Hematopoietic multipotent progenitor cell treated with erythropoietin and hydrocortisone succinate and interleukin-3 and kit ligand, for 17 days (in vitro differentiated cells): ENCODE results near the gene LRRC8E.

Experiments
- DNase-seq: peaks from one replicate; pipeline ENCODE4 v3.0.0-alpha.2; 2015; ENCODE audit warnings: low spot score

LRRC8E gene

GRCh38 chr19:7932276-7932929 is 44.1 kb downstream of the LRRC8E start:
- DNase-seq = no peak

- no peak for DNase-seq
These were observed 44.6 kb downstream of the LRRC8E start for GRCh38 chr19:7932930-7933300.

DNA sequence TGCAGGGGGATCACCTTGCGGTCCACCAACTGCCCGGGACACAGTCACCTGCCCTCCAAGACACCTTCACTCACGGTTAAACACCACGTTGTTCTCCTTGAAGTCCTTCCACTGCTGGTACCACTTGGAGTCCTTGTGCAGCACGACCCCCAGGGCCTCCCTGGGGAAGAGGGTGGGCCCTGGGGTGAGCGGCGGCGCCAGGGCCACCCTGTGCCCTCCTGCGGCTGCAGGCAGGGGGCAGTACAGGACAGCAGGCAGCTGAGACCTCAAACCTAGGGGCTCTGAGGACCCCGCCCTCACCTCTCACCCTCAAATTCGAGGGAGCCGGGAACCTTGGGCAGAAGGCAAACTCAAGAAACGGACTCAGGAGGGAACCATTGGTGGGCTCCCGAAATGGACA is 45.1 kb downstream of the LRRC8E start:
- DNase-seq = no peak

- no peak for DNase-seq
These were observed 45.8 kb downstream of the LRRC8E start for GRCh38 chr19:7933828-7934725.

- DNase-seq = no peak
These were observed 46.5 kb downstream of the LRRC8E start for GRCh38 chr19:7934766-7935165.

DNA sequence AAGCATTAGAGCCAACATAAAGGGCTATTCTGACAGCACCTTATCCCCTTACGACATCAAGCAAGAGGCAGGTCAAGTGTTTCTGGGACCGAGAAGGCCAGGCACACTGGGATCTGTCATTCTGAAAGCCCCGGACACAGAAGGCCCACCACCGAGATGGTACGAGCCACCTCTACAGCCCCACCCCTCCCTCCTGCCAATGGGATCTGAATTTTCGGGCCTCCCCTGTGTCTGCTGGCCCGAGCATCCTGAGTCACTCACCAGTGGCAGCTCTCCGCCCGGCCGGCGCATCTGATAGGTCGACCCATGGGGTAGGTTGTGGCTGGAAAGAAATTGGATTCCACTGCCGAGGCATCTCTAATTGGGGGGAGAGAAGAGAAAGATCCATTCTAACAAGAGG is 52.5 kb downstream of the LRRC8E start:
- no peak for DNase-seq

DNA sequence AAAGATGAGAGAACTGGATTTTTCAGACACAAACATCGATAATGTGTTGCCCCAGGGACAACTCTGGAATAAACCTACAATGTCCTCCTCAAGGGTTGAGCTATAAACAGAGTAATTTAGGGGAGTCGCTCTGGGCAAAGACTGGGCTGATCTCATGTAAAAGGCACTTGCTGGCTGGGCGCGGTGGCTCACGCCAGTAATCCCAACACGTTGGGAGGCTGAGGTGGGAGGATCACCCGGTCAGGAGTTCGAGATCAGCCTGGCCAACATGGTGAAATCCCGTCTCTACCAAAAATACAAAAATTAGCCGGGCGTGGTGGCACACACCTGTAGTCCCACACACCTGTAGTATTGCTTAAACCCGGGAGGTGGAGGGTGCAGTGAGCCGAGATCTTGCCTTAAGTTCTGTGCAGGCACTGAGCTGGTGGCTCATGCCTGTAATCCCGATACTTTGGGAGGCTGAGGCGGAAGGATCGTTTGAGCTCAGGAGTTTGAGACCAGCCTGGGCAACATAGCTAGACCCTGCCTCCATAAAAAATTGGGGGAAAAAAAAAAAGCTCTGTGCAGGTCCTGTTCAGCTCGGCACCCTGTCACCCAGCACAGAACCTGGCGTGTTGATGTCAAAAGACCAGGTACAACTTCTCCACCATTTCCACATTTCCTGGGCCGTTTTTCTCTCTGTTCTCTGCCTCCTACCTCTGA is 53.7 kb downstream of the LRRC8E start:
- no peak for DNase-seq

- DNase-seq = no peak
These were observed 54.7 kb downstream of the LRRC8E start for GRCh38 chr19:7942981-7943443.

GRCh38 chr19:7943444-7944176 is 55.3 kb downstream of the LRRC8E start, which contains the start of gene TIMM44:
TSS of gene TIMM44 (minus strand) at chr19:7943666. CDS start at chr19:7943651, 15 bp downstream.
- peak; percentile 99 for DNase-seq

GRCh38 chr19:7944177-7944761 is 56.0 kb downstream of the LRRC8E start:
- peak; percentile 93 for DNase-seq

- no peak for DNase-seq
These were observed 59.6 kb downstream of the LRRC8E start for GRCh38 chr19:7947939-7948338.
